HepG2 (cell line): Measurements from ENCODE around the gene SLIT3. TPM values are rescaled to one million over a fixed set of nuclear protein-coding genes. Genes with fewer than 3 reads are reported as not detected.

Experiments used
- ATAC-seq: fragments of 200-7000 bp; cut with Tn5 transposase; 3 replicates; pipeline ENCODE4 v1.9.1; 2020; ENCODE audit warnings: mild to moderate bottlenecking, moderate library complexity
- BruUV-seq: library from RNA; stranded (reverse); fragments of 400-500 nt; replicated peaks from 2 replicates; lab custom pipeline; 2021; lab: Mats Ljungman, UMichigan
- CTCF ChIA-PET: fragments of 300-600 bp; formaldehyde crosslinking; extraction: SDS; loops from one replicate; lab custom pipeline; 2021; ENCODE audit warnings: low total read pairs, inconsistent platforms, low intra/inter-chr PET ratio; lab: Yijun Ruan, JAX
- POLR2A ChIA-PET: fragments of 350-600 bp; sonication (Branson Sonifier 250); formaldehyde crosslinking; loops from one replicate; lab custom pipeline; 2020; ENCODE audit warnings: antibody characterized with exemption, inconsistent platforms; lab: Yijun Ruan, JAX
- DNase-seq: peaks from one replicate; pipeline ENCODE4 v3.0.0-alpha.2; 2015; ENCODE audit warnings: low spot score
- FAIRE-seq: peaks from 3 replicates; lab custom pipeline; 2011; peaks lifted over from hg19 to GRCh38; lab: Jason Lieb, UNC
- H2AFZ ChIP-seq: one replicate; pipeline ENCODE4 v1.6.1; 2011; ENCODE audit warnings: low read length, inconsistent platforms
- H3K27ac ChIP-seq: fragments of 300-600 bp; 3 replicates; pipeline ENCODE4 v1.8.0; 2011; ENCODE audit warnings: mixed run types, mild to moderate bottlenecking, mixed read lengths, low read length, inconsistent platforms; ENCODE audit not compliant: insufficient read depth; ENCODE audit errors: extremely low read length
- H3K27me3 ChIP-seq, 2 experiments: fragments of 200-600 bp in 1 of 2; 2 replicates in 1 of 2; 3 replicates in 1 of 2; pipeline versions ENCODE4 v1.6.0 to v1.8.0; 2011; ENCODE audit warnings: low read length in 2 of 2, mild to moderate bottlenecking in 2 of 2, moderate library complexity in 2 of 2, inconsistent platforms in 1 of 2; ENCODE audit not compliant: insufficient read depth in 2 of 2, control insufficient read depth in 1 of 2
- H3K36me3 ChIP-seq, 2 experiments: fragments of 200-600 bp in 1 of 2; replicated peaks in 1 of 2; 2 replicates in 1 of 2; 3 replicates in 1 of 2; pipeline versions ENCODE4 v1.5.1 to v1.8.0; 2011; ENCODE audit warnings: low read length in 2 of 2, inconsistent platforms in 1 of 2; ENCODE audit not compliant: insufficient read depth in 2 of 2, control insufficient read depth in 1 of 2
- H3K4me1 ChIP-seq: 2 replicates; pipeline ENCODE4 v1.5.1; 2012; ENCODE audit warnings: low read length, inconsistent platforms; ENCODE audit not compliant: insufficient read depth
- H3K4me2 ChIP-seq: 2 replicates; pipeline ENCODE4 v1.6.0; 2011; ENCODE audit warnings: low read depth, low read length, inconsistent platforms
- H3K4me3 ChIP-seq, 3 experiments: fragments of 200-600 bp in 1 of 3; sonication (generic), shearing (Covaris generic) in 1 of 3; replicated peaks in 1 of 3; 2 replicates each; pipeline ENCODE4 v1.5.1; 2011 to 2016; ENCODE audit warnings: low read length in 3 of 3, inconsistent platforms in 2 of 3, low read depth in 2 of 3, mild to moderate bottlenecking in 2 of 3, control low read depth in 1 of 3, mixed read lengths in 1 of 3; ENCODE audit not compliant: insufficient read depth in 1 of 3
- H3K79me2 ChIP-seq: one replicate; pipeline ENCODE4 v1.6.1; 2011; ENCODE audit warnings: low read length, inconsistent platforms; ENCODE audit not compliant: insufficient read depth
- H3K9ac ChIP-seq: 2 replicates; pipeline ENCODE4 v1.6.0; 2011; ENCODE audit warnings: mild to moderate bottlenecking, low read depth, low read length, inconsistent platforms; ENCODE audit not compliant: insufficient read depth
- H3K9me3 ChIP-seq: 2 replicates; pipeline ENCODE4 v1.5.1; 2012; ENCODE audit warnings: mild to moderate bottlenecking, low read length
- H4K20me1 ChIP-seq: 2 replicates; pipeline ENCODE4 v1.6.0; 2011; ENCODE audit warnings: inconsistent platforms, mild to moderate bottlenecking, low read length, moderate library complexity; ENCODE audit not compliant: insufficient read depth
- ASH2L ChIP-seq: fragments of 300-600, 200-600 bp; sonication (generic); IDR thresholded peaks from 2 replicates; pipeline ENCODE4 v1.7.0; 2017; ENCODE audit warnings: low read depth, mild to moderate bottlenecking, moderate library complexity, mixed read lengths, low read length; ENCODE audit not compliant: insufficient read length
- HMG20A ChIP-seq: IDR thresholded peaks from 2 replicates; pipeline ENCODE4 v1.6.1; 2016; ENCODE audit warnings: borderline replicate concordance
- HMGXB3 ChIP-seq: sonication (generic); formaldehyde crosslinking; IDR thresholded peaks from 2 replicates; pipeline ENCODE4 v1.4.0; 2020; ENCODE audit warnings: missing genetic modification reagents, borderline replicate concordance
- HNRNPUL1 ChIP-seq: fragments of 200-400 bp; formaldehyde crosslinking; IDR thresholded peaks from 2 replicates; pipeline ENCODE4 v1.6.1; 2017; ENCODE audit warnings: low read depth, mild to moderate bottlenecking, low read length, moderate library complexity
- KLF13 ChIP-seq: sonication (generic); formaldehyde crosslinking; IDR thresholded peaks from 2 replicates; pipeline ENCODE4 v1.4.0; 2020; ENCODE audit warnings: mild to moderate bottlenecking, missing genetic modification reagents
- MED1 ChIP-seq: sonication (generic); formaldehyde crosslinking; IDR thresholded peaks from 2 replicates; pipeline ENCODE4 v1.4.0; 2020; ENCODE audit warnings: missing genetic modification reagents
- NCOA5 ChIP-seq: sonication (generic); formaldehyde crosslinking; IDR thresholded peaks from 2 replicates; pipeline ENCODE4 v1.4.0; 2020; ENCODE audit warnings: missing genetic modification reagents
- PLRG1 ChIP-seq: fragments of 450-650 bp; conservative IDR thresholded peaks from 2 replicates; pipeline ENCODE4 v1.6.1; 2016
- RELA ChIP-seq: sonication (generic); formaldehyde crosslinking; IDR thresholded peaks from 2 replicates; pipeline ENCODE4 v1.4.0; 2020; ENCODE audit warnings: missing genetic modification reagents
- SP4 ChIP-seq: sonication (generic); formaldehyde crosslinking; IDR thresholded peaks from 2 replicates; pipeline ENCODE4 v1.8.1; 2023; ENCODE audit warnings: mild to moderate bottlenecking, missing genetic modification reagents
- ZNF251 ChIP-seq: sonication (generic); formaldehyde crosslinking; IDR thresholded peaks from 2 replicates; pipeline ENCODE4 v1.9.0; 2021; ENCODE audit warnings: mild to moderate bottlenecking, missing genetic modification reagents
- ZNF431 ChIP-seq: sonication (generic); formaldehyde crosslinking; IDR thresholded peaks from 2 replicates; pipeline ENCODE4 v1.9.0; 2022; ENCODE audit warnings: missing genetic modification reagents, low read depth, mild to moderate bottlenecking, borderline replicate concordance
- ZNF737 ChIP-seq: sonication (generic); formaldehyde crosslinking; IDR thresholded peaks from 2 replicates; pipeline ENCODE4 v1.5.0; 2020; ENCODE audit warnings: missing genetic modification reagents, mild to moderate bottlenecking, borderline replicate concordance
- WGBS: methylation state at CpG from one replicate; pipeline ENCODE4 v1.1.6; 2017; ENCODE audit warnings: low lambda C conversion rate; 5-methylcytosine and 5-hydroxymethylcytosine counted together
- in situ Hi-C: cut with HindIII; loops from 2 replicates; pipeline ENCODE4 v1.10.0; 2017; ENCODE audit warnings: low pct_unique_long_range_greater_than_20kb; ENCODE audit not compliant: extremely low pct_ligation_motif_present
- intact Hi-C: fragments of 100-400 bp; cut with micrococcal nuclease; formaldehyde crosslinking; loops from one replicate; pipeline ENCODE4 v1.10.0; 2022; ENCODE audit not compliant: unreplicated experiment
- polyA plus RNA-seq, 8 experiments: library from polyadenylated mRNA; depleted of rRNA in 3 of 8; stranded (reverse) in 7 of 8; unstranded in 1 of 8; fragments of >200 nt; fragmentation: Illumina TruSeq in 4 of 8; extraction: Trizol in 4 of 8; gene quantifications; 2 replicates each; pipeline versions ENCODE4 v1.2.1 to v1.2.3, GENCODE V29; 2011 to 2016; ENCODE audit warnings: low read depth in 4 of 8, missing spikeins in 1 of 8, mixed read lengths in 1 of 8; ENCODE audit not compliant: insufficient read depth in 1 of 8
- total RNA-seq, 5 experiments: library from RNA; depleted of rRNA; stranded (reverse); fragments of >200 nt; fragmentation: Illumina TruSeq; extraction: Trizol; gene quantifications; 2 replicates each; pipeline ENCODE4 v1.2.3, GENCODE V29; 2016; ENCODE audit warnings: low read depth in 1 of 5
- TF ChIP-seq, protein P1 (sequence below): sonication (generic); formaldehyde crosslinking; IDR thresholded peaks from 2 replicates; pipeline ENCODE4 v1.8.1; 2023; ENCODE audit warnings: mild to moderate bottlenecking, inconsistent platforms, moderate library complexity, missing genetic modification reagents, borderline replicate concordance
- TF ChIP-seq, protein P2 (sequence below): fragments of 450-650 bp; IDR thresholded peaks from 2 replicates; pipeline ENCODE4 v1.6.1; 2017; ENCODE audit warnings: mild to moderate bottlenecking

Gene SLIT3
- total and polyA plus RNA-seq, 2 of the 13 experiments (the other 11 are each of a cell fraction or from before 2014, with no cell fraction given): not detected

- Histone ChIP-seq H3K4me2 (no peak overlapping the region), H3K9me3 (no peaks in the 10 kb centered on the region)
- in situ Hi-C loops: no loop called here
- TF ChIP-seq SP4 (CRISPR knock-in tag) (no peak), ASH2L (no peak), MED1 (CRISPR knock-in tag) (no peak), RELA (no peak), ZNF737 (CRISPR knock-in tag) (no peak), KLF13 (CRISPR knock-in tag) (no peak), HMGXB3 (CRISPR knock-in tag) (no peak), NCOA5 (no peak), HNRNPUL1 (no peak), ZNF251 (CRISPR knock-in tag) (no peak), PLRG1 (no peak), HMG20A (CRISPR knock-in tag) (no peak), ZNF431 (no peak)
- TF ChIP-seq, protein P1, sequence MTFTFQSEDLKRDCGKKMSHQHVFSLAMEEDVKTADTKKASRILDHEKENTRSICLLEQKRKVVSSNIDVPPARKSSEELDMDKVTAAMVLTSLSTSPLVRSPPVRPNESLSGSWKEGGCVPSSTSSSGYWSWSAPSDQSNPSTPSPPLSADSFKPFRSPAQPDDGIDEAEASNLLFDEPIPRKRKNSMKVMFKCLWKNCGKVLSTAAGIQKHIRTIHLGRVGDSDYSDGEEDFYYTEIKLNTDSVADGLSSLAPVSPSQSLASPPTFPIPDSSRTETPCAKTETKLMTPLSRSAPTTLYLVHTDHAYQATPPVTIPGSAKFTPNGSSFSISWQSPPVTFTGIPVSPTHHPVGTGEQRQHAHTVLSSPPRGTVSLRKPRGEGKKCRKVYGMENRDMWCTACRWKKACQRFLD: no peak
- TF ChIP-seq, protein P2, sequence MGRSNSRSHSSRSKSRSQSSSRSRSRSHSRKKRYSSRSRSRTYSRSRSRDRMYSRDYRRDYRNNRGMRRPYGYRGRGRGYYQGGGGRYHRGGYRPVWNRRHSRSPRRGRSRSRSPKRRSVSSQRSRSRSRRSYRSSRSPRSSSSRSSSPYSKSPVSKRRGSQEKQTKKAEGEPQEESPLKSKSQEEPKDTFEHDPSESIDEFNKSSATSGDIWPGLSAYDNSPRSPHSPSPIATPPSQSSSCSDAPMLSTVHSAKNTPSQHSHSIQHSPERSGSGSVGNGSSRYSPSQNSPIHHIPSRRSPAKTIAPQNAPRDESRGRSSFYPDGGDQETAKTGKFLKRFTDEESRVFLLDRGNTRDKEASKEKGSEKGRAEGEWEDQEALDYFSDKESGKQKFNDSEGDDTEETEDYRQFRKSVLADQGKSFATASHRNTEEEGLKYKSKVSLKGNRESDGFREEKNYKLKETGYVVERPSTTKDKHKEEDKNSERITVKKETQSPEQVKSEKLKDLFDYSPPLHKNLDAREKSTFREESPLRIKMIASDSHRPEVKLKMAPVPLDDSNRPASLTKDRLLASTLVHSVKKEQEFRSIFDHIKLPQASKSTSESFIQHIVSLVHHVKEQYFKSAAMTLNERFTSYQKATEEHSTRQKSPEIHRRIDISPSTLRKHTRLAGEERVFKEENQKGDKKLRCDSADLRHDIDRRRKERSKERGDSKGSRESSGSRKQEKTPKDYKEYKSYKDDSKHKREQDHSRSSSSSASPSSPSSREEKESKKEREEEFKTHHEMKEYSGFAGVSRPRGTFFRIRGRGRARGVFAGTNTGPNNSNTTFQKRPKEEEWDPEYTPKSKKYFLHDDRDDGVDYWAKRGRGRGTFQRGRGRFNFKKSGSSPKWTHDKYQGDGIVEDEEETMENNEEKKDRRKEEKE: no peak
- TF ChIP-seq, all 625 proteins: peak for 0
- no peaks in the 10 kb centered on the region for H3K4me1 ChIP-seq
- no TSS peak for BruUV-seq
- H3K36me3 ChIP-seq: no peaks in the 10 kb centered on the region
- FAIRE-seq: no peak
- no peaks in the 10 kb centered on the region for H4K20me1 ChIP-seq
- ChIA-PET CTCF (no interaction called here), POLR2A (no interaction called here)
- no peak for ATAC-seq
- no peak overlapping the region for H3K9ac ChIP-seq
- H2AFZ ChIP-seq: no peak overlapping the region
- intact Hi-C loops: no loop called here
- no peak for DNase-seq
- H3K4me3 ChIP-seq: no peak overlapping the region
- H3K27me3 ChIP-seq: peaks cover 1 to 46% of the 10 kb centered on the region in 2 experiments; a peak in 2 of 5 replicates
- WGBS: 12% methylated on average over 5 of the region's 7 CpGs
- H3K79me2 ChIP-seq: no peaks in the 10 kb centered on the region
- H3K27ac ChIP-seq: no peak overlapping the region
Observed at GRCh38 chr5:168801567-168801966, 499.4 kb downstream of the SLIT3 start.
